Measurements from ENCODE around the gene CYP4A22. TPM values are rescaled to one million over a fixed set of nuclear protein-coding genes. Genes with fewer than 3 reads are reported as not detected.
A peak's percentile ranks its signal among the peaks of the same experiment; 100 is the strongest.

CYP4A22 gene
- total and polyA plus RNA-seq, 9 of the 15 experiments (the other 6 are each of a cell fraction or from before 2014, with no cell fraction given): 0.07 TPM; not detected in 8

GRCh38 chr1:47175227-47175934 is 38.1 kb downstream of the CYP4A22 start (continued):
- peak; percentile 94 to 99 (median 98) for TF ChIP-seq CTCF (IDR thresholded peaks at IDR 0.05 in 2 of 3, conservative IDR thresholded peaks at IDR 0.05 in 1 of 3; ENCODE audit: insufficient read depth in 2 of 3, low read depth in 1 of 3, low read length in 3 of 3)
- no peak for TF ChIP-seq ZNF512 (tag; IDR thresholded peaks at IDR 0.05)
- no peak for TF ChIP-seq ZNF785 (CRISPR knock-in tag; IDR thresholded peaks at IDR 0.05)
- no peak for TF ChIP-seq ZNF780A (CRISPR knock-in tag; IDR thresholded peaks at IDR 0.05)
- 0 out of 2 replicates have a peak, but pooled peaks have one; percentile 24 for TF ChIP-seq ZHX1 (conservative IDR thresholded peaks at IDR 0.05; ENCODE audit: low read length)
- no peak for TF ChIP-seq SMAD4 (CRISPR knock-in tag; conservative IDR thresholded peaks at IDR 0.05)
- TF ChIP-seq ZNF212 (CRISPR knock-in tag; IDR thresholded peaks at IDR 0.05): no peak
- TF ChIP-seq ZMIZ1 (IDR thresholded peaks at IDR 0.05; ENCODE audit: low read depth in 2 of 2, low read length in 2 of 2): no peak; a peak in 1 of 4 replicates
- no peak for TF ChIP-seq SIRT6 (IDR thresholded peaks at IDR 0.05; ENCODE audit: low read depth, low read length)
- no peak for TF ChIP-seq ETV1 (tag; conservative IDR thresholded peaks at IDR 0.05; ENCODE audit: low read depth)
- no peak for TF ChIP-seq IFI16 (CRISPR knock-in tag; IDR thresholded peaks at IDR 0.05)
- TF ChIP-seq ELK1 (CRISPR knock-in tag; IDR thresholded peaks at IDR 0.05): no peak
- TF ChIP-seq C11orf30 (IDR thresholded peaks at IDR 0.05; ENCODE audit: low read depth): no peak
- TF ChIP-seq NFE2L1 (tag; IDR thresholded peaks at IDR 0.05; ENCODE audit: borderline replicate concordance, low read depth): no peak
- TF ChIP-seq TCF7 (IDR thresholded peaks at IDR 0.05; ENCODE audit: borderline replicate concordance): no peak
- TF ChIP-seq PTBP1 (IDR thresholded peaks at IDR 0.05; ENCODE audit: low read depth, low read length): no peak
- TF ChIP-seq PHTF2 (CRISPR knock-in tag; IDR thresholded peaks at IDR 0.05): no peak

Measured in K562 (cell line).